CD4-positive, alpha-beta T cell (primary cell): ENCODE data around the gene DENND1A. TPM values are rescaled to one million over a fixed set of nuclear protein-coding genes. Genes with fewer than 3 reads are reported as not detected.

Source experiments
- ATAC-seq: fragments of 200-7000 bp; cut with Tn5 transposase; one replicate; pipeline ENCODE4 v1.10.0; 2022; ENCODE audit warnings: mild to moderate bottlenecking; ENCODE audit not compliant: poor library complexity
- CTCF ChIA-PET: fragments of 350-600 bp; sonication (Branson Sonifier 250); formaldehyde crosslinking; loops from one replicate; lab custom pipeline; 2021; ENCODE audit warnings: antibody characterized with exemption, inconsistent platforms; lab: Charles Lee
- POLR2A ChIA-PET: fragments of 350-600 bp; sonication (Branson Sonifier 250); formaldehyde crosslinking; loops from one replicate; lab custom pipeline; 2021; ENCODE audit warnings: antibody characterized with exemption, inconsistent platforms; lab: Charles Lee
- DNase-seq, 14 experiments: peaks; one replicate each; pipeline ENCODE4 v3.0.0-alpha.2; 2013 to 2020; ENCODE audit warnings: mixed read lengths in 2 of 14
- H3K27ac ChIP-seq, 2 donors: one replicate each; pipeline versions ENCODE4 v1.5.1 to v1.7.0; 2013; ENCODE audit warnings: low read length in 2 of 2, low read depth in 1 of 2, mild to moderate bottlenecking in 1 of 2
- H3K27me3 ChIP-seq, 2 experiments: 1 replicate in 1 of 2; 2 replicates in 1 of 2; pipeline versions ENCODE4 v1.6.1 to v1.7.0; 2013; ENCODE audit warnings: low read length in 2 of 2, control low read depth in 1 of 2, mild to moderate bottlenecking in 1 of 2, moderate library complexity in 1 of 2; ENCODE audit not compliant: insufficient read depth in 2 of 2, control insufficient read depth in 1 of 2
- H3K36me3 ChIP-seq: one replicate; pipeline ENCODE4 v1.6.1; 2013; ENCODE audit warnings: low read length, control low read depth; ENCODE audit not compliant: insufficient read depth
- H3K4me1 ChIP-seq: one replicate; pipeline ENCODE4 v1.6.1; 2013; ENCODE audit warnings: low read length, control low read depth; ENCODE audit not compliant: insufficient read depth
- H3K4me3 ChIP-seq: one replicate; pipeline ENCODE4 v1.5.1; 2013; ENCODE audit warnings: mild to moderate bottlenecking, low read length, moderate library complexity
- H3K9me3 ChIP-seq, 2 experiments: 1 replicate in 1 of 2; 2 replicates in 1 of 2; pipeline versions ENCODE4 v1.6.1 to v1.7.0; 2013; ENCODE audit warnings: low read length in 2 of 2, mild to moderate bottlenecking in 2 of 2, control low read depth in 1 of 2, moderate library complexity in 1 of 2; ENCODE audit not compliant: control insufficient read depth in 1 of 2, insufficient read depth in 1 of 2
- H3K27ac Mint-ChIP-seq: one replicate; pipeline ENCODE4 v1.8.0; 2020; ENCODE audit warnings: mixed read lengths
- H3K27me3 Mint-ChIP-seq: one replicate; pipeline ENCODE4 v1.8.0; 2021; ENCODE audit warnings: mixed read lengths
- H3K36me3 Mint-ChIP-seq: one replicate; pipeline ENCODE4 v1.8.0; 2021; ENCODE audit warnings: low read depth, mixed read lengths
- H3K4me1 Mint-ChIP-seq: one replicate; pipeline ENCODE4 v1.8.0; 2021; ENCODE audit warnings: low read depth, mixed read lengths
- H3K4me3 Mint-ChIP-seq: one replicate; pipeline ENCODE4 v1.8.0; 2020; ENCODE audit warnings: mild to moderate bottlenecking, mixed read lengths
- H3K9me3 Mint-ChIP-seq: one replicate; pipeline ENCODE4 v1.8.0; 2020; ENCODE audit warnings: mixed read lengths
- CTCF ChIP-seq: fragments of 200-600 bp; IDR thresholded peaks from one replicate; pipeline ENCODE4 v1.8.0; 2022; ENCODE audit warnings: antibody characterized with exemption, mild to moderate bottlenecking
- intact Hi-C, 2 experiments: fragments of 100-400 bp; cut with DNase I in 1 of 2; cut with micrococcal nuclease in 1 of 2; formaldehyde crosslinking; loops; one replicate each; pipeline versions ENCODE4 v1.15.1 to v1.9.0; 2023 to 2025; cut with DNase I, micrococcal nuclease
- total RNA-seq, 174 experiments: library from RNA in 2 of 174; stranded (reverse) in 2 of 174; gene quantifications; one replicate each; pipeline ENCODE4 v1.2.3 and lab custom pipeline; 2021 to 2026

The DENND1A gene
- total RNA-seq, 2 experiments from 2014 or later: 20.0 to 20.6 TPM

GRCh38 chr9:123795336-123795735 is 134.6 kb downstream of the DENND1A start:
- no peaks in the 10 kb centered on the region for H3K27me3 Mint-ChIP-seq
- CTCF ChIA-PET: no interaction called here
- peaks cover 17% of the 10 kb centered on the region for H3K4me1 Mint-ChIP-seq
- no peak for DNase-seq
- no peak for TF ChIP-seq CTCF
- no peak overlapping the region for H3K4me3 Mint-ChIP-seq
- H3K4me1 ChIP-seq: no peaks in the 10 kb centered on the region
- no peaks in the 10 kb centered on the region for H3K36me3 ChIP-seq
- POLR2A ChIA-PET: no interaction called here
- no peaks in the 10 kb centered on the region for H3K9me3 ChIP-seq
- H3K27ac Mint-ChIP-seq: no peak overlapping the region
- no peaks in the 10 kb centered on the region for H3K36me3 Mint-ChIP-seq
- ATAC-seq: no peak
- intact Hi-C loops: no loop called here
- H3K27ac ChIP-seq: no peak overlapping the region
- no peaks in the 10 kb centered on the region for H3K9me3 Mint-ChIP-seq
- no peak overlapping the region for H3K4me3 ChIP-seq
- H3K27me3 ChIP-seq: no peaks in the 10 kb centered on the region

- Histone ChIP-seq H3K4me1 (no peaks in the 10 kb centered on the region), H3K27me3 (no peaks in the 10 kb centered on the region), H3K36me3 (no peaks in the 10 kb centered on the region), H3K9me3 (no peaks in the 10 kb centered on the region), H3K4me3 (no peak overlapping the region), H3K27ac (no peak overlapping the region)
- no peak for TF ChIP-seq CTCF
- CTCF ChIA-PET: no interaction called here
- peaks cover 17% of the 10 kb centered on the region for H3K4me1 Mint-ChIP-seq
- no peak overlapping the region for H3K27ac Mint-ChIP-seq
- H3K36me3 Mint-ChIP-seq: peaks cover 3% of the 10 kb centered on the region
- POLR2A ChIA-PET: no interaction called here
- no peaks in the 10 kb centered on the region for H3K27me3 Mint-ChIP-seq
- ATAC-seq: no peak
- DNase-seq: no peak
- no peak overlapping the region for H3K4me3 Mint-ChIP-seq
- intact Hi-C loops: no loop called here
- no peaks in the 10 kb centered on the region for H3K9me3 Mint-ChIP-seq
These were observed 137.4 kb downstream of the DENND1A start for GRCh38 chr9:123792501-123792900.

- TF ChIP-seq CTCF: no peak
- Mint-ChIP-seq H3K36me3 (peaks cover 3% of the 10 kb centered on the region), H3K9me3 (no peaks in the 10 kb centered on the region), H3K4me3 (no peak overlapping the region), H3K27ac (no peak overlapping the region), H3K27me3 (no peaks in the 10 kb centered on the region), H3K4me1 (no peaks in the 10 kb centered on the region)
- ChIA-PET CTCF (no interaction called here), POLR2A (no interaction called here)
- Histone ChIP-seq H3K27ac (no peak overlapping the region), H3K9me3 (no peaks in the 10 kb centered on the region), H3K27me3 (no peaks in the 10 kb centered on the region), H3K4me1 (no peaks in the 10 kb centered on the region), H3K36me3 (no peaks in the 10 kb centered on the region), H3K4me3 (no peak overlapping the region)
- DNase-seq (no peak), ATAC-seq (no peak)
- intact Hi-C loops: no loop called here
These were observed 140.2 kb downstream of the DENND1A start for GRCh38 chr9:123789554-123790292.
